ENCODE measurements around the gene GNA15.

GNA15 gene

GRCh38 chr19:3098515-3099346, 37.1 kb upstream of the GNA15 start:
- WGBS (ENCODE audit: insufficient coverage, insufficient read length), result no CpG with 5 or more reads among the region's 40 CpGs
- Histone ChIP-seq H3K36me3 (ENCODE audit: control insufficient read depth, insufficient read depth, low read length) (no peaks in the 10 kb centered on the region; the same call in 1 of the 2 replicates), H3K27me3 (ENCODE audit: control insufficient read depth, insufficient read depth, low read length) (no peaks in the 10 kb centered on the region), H3K27ac (ENCODE audit: low read length) (no peak overlapping the region), H3K4me3 (ENCODE audit: low read length) (no peak overlapping the region), H3K9me3 (ENCODE audit: control insufficient read depth, insufficient read depth, low read length) (no peaks in the 10 kb centered on the region), H3K4me1 (ENCODE audit: control insufficient read depth, insufficient read depth, low read length) (peaks cover 11% of the 10 kb centered on the region)
- DNase-seq (ENCODE audit: low read depth, low spot score), result no peak

GRCh38 chr19:3099347-3100145, 36.3 kb upstream of the GNA15 start:
- no CpG with 5 or more reads among the region's 29 CpGs for WGBS (ENCODE audit: insufficient coverage, insufficient read length)
- DNase-seq (ENCODE audit: low read depth, low spot score), result no peak
- Histone ChIP-seq H3K27ac (ENCODE audit: low read length) (no peak overlapping the region), H3K4me1 (ENCODE audit: control insufficient read depth, insufficient read depth, low read length) (peaks cover 11% of the 10 kb centered on the region), H3K4me3 (ENCODE audit: low read length) (no peak overlapping the region), H3K27me3 (ENCODE audit: control insufficient read depth, insufficient read depth, low read length) (no peaks in the 10 kb centered on the region), H3K9me3 (ENCODE audit: control insufficient read depth, insufficient read depth, low read length) (no peaks in the 10 kb centered on the region), H3K36me3 (ENCODE audit: control insufficient read depth, insufficient read depth, low read length) (no peaks in the 10 kb centered on the region; the same call in 1 of the 2 replicates)

GRCh38 chr19:3100331-3100730, 35.5 kb upstream of the GNA15 start:
- WGBS (ENCODE audit: insufficient coverage, insufficient read length), result no CpG with 5 or more reads among the region's 14 CpGs
- H3K27ac ChIP-seq (ENCODE audit: low read length), result no peak overlapping the region
- no peak overlapping the region for H3K4me3 ChIP-seq (ENCODE audit: low read length)
- DNase-seq (ENCODE audit: low read depth, low spot score), result no peak
- no peaks in the 10 kb centered on the region; the same call in 1 of the 2 replicates for H3K36me3 ChIP-seq (ENCODE audit: control insufficient read depth, insufficient read depth, low read length)
- no peaks in the 10 kb centered on the region for H3K27me3 ChIP-seq (ENCODE audit: control insufficient read depth, insufficient read depth, low read length)
- H3K4me1 ChIP-seq (ENCODE audit: control insufficient read depth, insufficient read depth, low read length), result peaks cover 7% of the 10 kb centered on the region
- no peaks in the 10 kb centered on the region for H3K9me3 ChIP-seq (ENCODE audit: control insufficient read depth, insufficient read depth, low read length)

- Histone ChIP-seq H3K4me3 (ENCODE audit: low read length) (no peak overlapping the region), H3K27ac (ENCODE audit: low read length) (no peak overlapping the region), H3K4me1 (ENCODE audit: control insufficient read depth, insufficient read depth, low read length) (peaks cover 5% of the 10 kb centered on the region), H3K27me3 (ENCODE audit: control insufficient read depth, insufficient read depth, low read length) (no peaks in the 10 kb centered on the region), H3K36me3 (ENCODE audit: control insufficient read depth, insufficient read depth, low read length) (no peaks in the 10 kb centered on the region; the same call in 1 of the 2 replicates), H3K9me3 (ENCODE audit: control insufficient read depth, insufficient read depth, low read length) (no peaks in the 10 kb centered on the region)
- no peak for DNase-seq (ENCODE audit: low read depth, low spot score)
- no CpG with 5 or more reads among the region's 34 CpGs for WGBS (ENCODE audit: insufficient coverage, insufficient read length)
Observed at GRCh38 chr19:3100747-3101730, 34.8 kb upstream of the GNA15 start.

GRCh38 chr19:3102239-3103140, 33.3 kb upstream of the GNA15 start:
- Histone ChIP-seq H3K4me1 (ENCODE audit: control insufficient read depth, insufficient read depth, low read length) (peaks cover 1% of the 10 kb centered on the region; the same call in 1 of the 2 replicates), H3K27me3 (ENCODE audit: control insufficient read depth, insufficient read depth, low read length) (no peaks in the 10 kb centered on the region), H3K36me3 (ENCODE audit: control insufficient read depth, insufficient read depth, low read length) (no peaks in the 10 kb centered on the region; the same call in 1 of the 2 replicates), H3K27ac (ENCODE audit: low read length) (no peak overlapping the region), H3K9me3 (ENCODE audit: control insufficient read depth, insufficient read depth, low read length) (no peaks in the 10 kb centered on the region), H3K4me3 (ENCODE audit: low read length) (no peak overlapping the region)
- no CpG with 5 or more reads among the region's 34 CpGs for WGBS (ENCODE audit: insufficient coverage, insufficient read length)
- DNase-seq (ENCODE audit: low read depth, low spot score), result no peak

- Histone ChIP-seq H3K27me3 (ENCODE audit: control insufficient read depth, insufficient read depth, low read length) (no peaks in the 10 kb centered on the region), H3K4me3 (ENCODE audit: low read length) (no peak overlapping the region), H3K36me3 (ENCODE audit: control insufficient read depth, insufficient read depth, low read length) (no peaks in the 10 kb centered on the region; the same call in 1 of the 2 replicates), H3K27ac (ENCODE audit: low read length) (no peak overlapping the region), H3K9me3 (ENCODE audit: control insufficient read depth, insufficient read depth, low read length) (no peaks in the 10 kb centered on the region), H3K4me1 (ENCODE audit: control insufficient read depth, insufficient read depth, low read length) (peaks cover 3% of the 10 kb centered on the region; the same call in 1 of the 2 replicates)
- no CpG with 5 or more reads among the region's 10 CpGs for WGBS (ENCODE audit: insufficient coverage, insufficient read length)
- no peak for DNase-seq (ENCODE audit: low read depth, low spot score)
Observed at GRCh38 chr19:3104708-3104983, 31.2 kb upstream of the GNA15 start.

- Histone ChIP-seq H3K36me3 (ENCODE audit: control insufficient read depth, insufficient read depth, low read length) (no peaks in the 10 kb centered on the region; the same call in 1 of the 2 replicates), H3K27ac (ENCODE audit: low read length) (no peak overlapping the region), H3K9me3 (ENCODE audit: control insufficient read depth, insufficient read depth, low read length) (no peaks in the 10 kb centered on the region), H3K4me1 (ENCODE audit: control insufficient read depth, insufficient read depth, low read length) (peaks cover 2% of the 10 kb centered on the region; the same call in 1 of the 2 replicates), H3K27me3 (ENCODE audit: control insufficient read depth, insufficient read depth, low read length) (no peaks in the 10 kb centered on the region), H3K4me3 (ENCODE audit: low read length) (no peak overlapping the region)
- no peak for DNase-seq (ENCODE audit: low read depth, low spot score)
- no CpG with 5 or more reads among the region's 33 CpGs for WGBS (ENCODE audit: insufficient coverage, insufficient read length)
Observed at GRCh38 chr19:3105641-3106508, 30.0 kb upstream of the GNA15 start.

- Histone ChIP-seq H3K27me3 (ENCODE audit: control insufficient read depth, insufficient read depth, low read length) (no peaks in the 10 kb centered on the region), H3K9me3 (ENCODE audit: control insufficient read depth, insufficient read depth, low read length) (no peaks in the 10 kb centered on the region), H3K4me3 (ENCODE audit: low read length) (no peak overlapping the region), H3K4me1 (ENCODE audit: control insufficient read depth, insufficient read depth, low read length) (peaks cover 2% of the 10 kb centered on the region; the same call in 1 of the 2 replicates), H3K27ac (ENCODE audit: low read length) (no peak overlapping the region), H3K36me3 (ENCODE audit: control insufficient read depth, insufficient read depth, low read length) (no peaks in the 10 kb centered on the region)
- no CpG with 5 or more reads among the region's 17 CpGs for WGBS (ENCODE audit: insufficient coverage, insufficient read length)
- DNase-seq (ENCODE audit: low read depth, low spot score), result no peak
Observed at GRCh38 chr19:3106509-3107141, 29.2 kb upstream of the GNA15 start.

All from iPS DF 6.9 (cell line).